T-helper 1 cell treated with Interleukin-12 subunit alpha and Interleukin-12 subunit beta and Interleukin-4 antibody, amounts not matched to agents 30 μg/mL and 1 μg/mL, for 36 hours (primary cell): Measurements from ENCODE around the gene PEX13.
A peak's percentile ranks its signal among the peaks of the same experiment; 100 is the strongest.
"Not testable (repeated sequence)": the region's sequence is repeated elsewhere in the genome, so short reads cannot be mapped to it uniquely, and the experiment has no call there.

Experiments
- H3K27ac Mint-ChIP-seq: one replicate; pipeline ENCODE4 v1.8.0; 2021; ENCODE audit warnings: mild to moderate bottlenecking, mixed read lengths
- H3K27me3 Mint-ChIP-seq: one replicate; pipeline ENCODE4 v1.8.0; 2021; ENCODE audit warnings: low read depth, mixed read lengths
- H3K36me3 Mint-ChIP-seq: one replicate; pipeline ENCODE4 v1.8.0; 2021; ENCODE audit warnings: low read depth, mixed read lengths
- H3K4me1 Mint-ChIP-seq: one replicate; pipeline ENCODE4 v1.8.0; 2021; ENCODE audit warnings: low read depth, mixed read lengths
- H3K4me3 Mint-ChIP-seq: one replicate; pipeline ENCODE4 v1.8.0; 2021; ENCODE audit warnings: mild to moderate bottlenecking, moderate library complexity, mixed read lengths
- H3K9me3 Mint-ChIP-seq: one replicate; pipeline ENCODE4 v1.8.0; 2021; ENCODE audit warnings: mixed read lengths

PEX13 gene

DNA sequence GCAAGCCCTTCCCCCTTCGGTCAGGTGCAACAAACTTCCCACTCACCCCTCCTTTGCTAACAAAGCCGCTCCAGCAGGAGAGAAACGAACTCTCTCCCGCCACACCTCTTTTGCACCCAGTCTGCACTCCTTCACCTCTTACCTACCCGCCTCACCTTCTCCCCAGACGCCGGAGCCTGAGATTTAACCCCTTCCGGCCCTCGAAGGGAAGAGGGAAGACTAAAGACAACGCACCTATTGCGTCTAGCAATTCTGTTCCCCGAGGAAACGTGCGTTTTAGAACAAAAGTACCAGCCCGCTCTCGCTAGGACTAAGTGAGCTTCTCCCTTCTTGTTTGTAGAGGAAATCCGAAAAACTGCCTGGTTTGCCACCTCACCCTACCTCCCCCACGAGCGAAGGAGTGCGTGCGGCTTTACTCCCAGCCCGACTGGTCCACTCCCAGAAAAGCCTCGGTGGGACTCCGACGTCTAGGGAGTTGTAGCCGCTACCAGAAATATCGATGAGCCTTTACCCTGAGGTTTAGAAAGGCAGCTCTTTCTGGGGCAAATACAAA, 441 bp upstream of the PEX13 start:
- Mint-ChIP-seq H3K4me1 (peaks cover 22% of the 10 kb centered on the region), H3K36me3 (peaks cover 13% of the 10 kb centered on the region), H3K4me3 (peak overlapping the region; percentile 99), H3K27ac (peak overlapping the region; percentile 94), H3K27me3 (no peaks in the 10 kb centered on the region), H3K9me3 (no peaks in the 10 kb centered on the region)

DNA sequence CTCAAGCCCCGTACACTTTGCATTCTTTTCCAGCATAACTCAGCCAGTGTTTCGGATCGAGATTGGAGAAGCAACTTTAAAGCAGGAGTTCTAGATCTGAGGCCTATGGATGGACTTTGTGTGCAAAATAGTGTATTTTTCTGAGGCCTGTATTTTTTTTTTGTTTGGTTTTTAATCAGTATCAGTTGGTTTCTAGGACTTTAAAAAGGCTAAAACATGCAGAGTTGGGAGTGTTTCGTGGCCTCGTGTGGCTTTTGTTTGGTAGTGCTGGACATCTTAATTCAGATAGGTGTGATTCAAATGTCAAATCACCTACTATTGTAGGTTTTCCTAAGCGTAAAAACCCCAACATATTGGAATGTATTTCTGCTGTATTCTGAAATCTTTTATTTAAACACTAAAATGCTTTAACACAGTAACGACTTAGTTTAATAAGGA, 817 bp downstream of the PEX13 start:
- Mint-ChIP-seq H3K27me3 (no peaks in the 10 kb centered on the region), H3K36me3 (peaks cover 15% of the 10 kb centered on the region), H3K4me1 (peaks cover 22% of the 10 kb centered on the region), H3K27ac (peak overlapping the region; percentile 94), H3K4me3 (peak overlapping the region; percentile 99), H3K9me3 (no peaks in the 10 kb centered on the region)

DNA sequence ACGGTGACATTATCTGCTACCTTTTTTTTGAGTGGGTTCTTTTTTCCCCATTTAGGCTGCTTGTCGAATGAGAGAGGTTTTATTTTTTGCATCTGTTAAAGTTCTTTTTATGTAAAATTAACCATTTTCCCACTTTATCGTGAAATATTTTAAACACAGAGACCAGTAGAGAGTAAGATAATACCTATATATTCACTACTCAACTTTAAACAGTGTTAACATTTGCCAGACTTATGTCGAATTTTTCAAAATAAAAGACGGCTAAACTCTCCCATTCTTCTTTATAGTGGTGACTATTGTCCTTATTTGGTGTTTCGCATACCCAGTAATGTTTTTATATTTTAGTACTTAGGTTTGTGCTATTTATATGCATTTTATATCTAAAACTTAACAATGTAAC, 1.3 kb downstream of the PEX13 start:
- Mint-ChIP-seq H3K4me1 (peaks cover 22% of the 10 kb centered on the region), H3K27me3 (no peaks in the 10 kb centered on the region), H3K4me3 (peak overlapping the region; percentile 99), H3K27ac (peak overlapping the region; percentile 94), H3K9me3 (no peaks in the 10 kb centered on the region), H3K36me3 (peaks cover 15% of the 10 kb centered on the region)

DNA sequence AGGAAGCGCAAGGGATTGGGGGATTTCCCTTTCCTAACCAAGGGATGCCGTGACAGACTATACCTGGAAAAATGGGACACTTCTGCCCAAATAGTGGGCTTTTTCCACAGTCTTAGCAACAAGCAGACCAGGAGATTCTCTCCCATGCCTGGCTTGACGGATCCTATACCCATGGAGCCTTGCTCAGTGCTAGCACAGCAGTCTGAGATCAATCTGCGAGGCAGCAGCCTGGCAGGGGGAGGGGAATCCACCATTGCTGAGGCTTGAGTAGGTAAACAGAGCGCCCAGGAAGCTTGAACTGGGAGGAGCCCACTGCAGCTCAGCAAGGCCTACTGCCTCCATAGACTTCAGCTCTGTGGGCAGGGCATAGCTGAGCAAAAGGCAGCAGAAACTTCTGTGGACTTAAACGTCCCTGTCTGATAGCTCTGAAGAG, 3.7 kb downstream of the PEX13 start:
- no peaks in the 10 kb centered on the region for H3K27me3 Mint-ChIP-seq
- peaks cover 16% of the 10 kb centered on the region for H3K4me1 Mint-ChIP-seq
- H3K27ac Mint-ChIP-seq = no peak overlapping the region
- H3K9me3 Mint-ChIP-seq = no peaks in the 10 kb centered on the region
- H3K4me3 Mint-ChIP-seq = no peak overlapping the region
- peaks cover 22% of the 10 kb centered on the region for H3K36me3 Mint-ChIP-seq

DNA sequence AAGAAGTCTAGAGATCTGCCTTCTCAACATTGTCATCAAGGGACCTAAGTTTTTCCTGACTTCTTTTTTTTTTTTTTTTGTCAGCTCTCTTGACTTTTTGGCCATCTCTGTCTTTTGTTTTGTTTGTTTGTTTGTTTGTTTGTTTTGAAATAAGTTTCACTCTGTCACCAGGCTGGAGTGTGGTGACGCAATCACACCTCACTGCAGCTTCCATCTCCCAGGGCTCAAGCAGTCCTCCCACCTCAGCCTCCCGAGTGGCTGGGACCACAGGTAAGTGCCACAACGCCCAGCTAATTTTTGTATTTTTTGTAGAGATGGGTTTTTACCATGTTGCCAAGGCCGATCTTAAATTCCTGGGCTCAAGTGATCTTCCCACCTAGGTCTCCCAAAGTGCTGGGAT, 6.2 kb downstream of the PEX13 start:
- Mint-ChIP-seq H3K36me3 (peaks cover 27% of the 10 kb centered on the region), H3K9me3 (no peaks in the 10 kb centered on the region), H3K4me3 (no peak overlapping the region), H3K27ac (no peak overlapping the region), H3K4me1 (peaks cover 10% of the 10 kb centered on the region), H3K27me3 (no peaks in the 10 kb centered on the region)

DNA sequence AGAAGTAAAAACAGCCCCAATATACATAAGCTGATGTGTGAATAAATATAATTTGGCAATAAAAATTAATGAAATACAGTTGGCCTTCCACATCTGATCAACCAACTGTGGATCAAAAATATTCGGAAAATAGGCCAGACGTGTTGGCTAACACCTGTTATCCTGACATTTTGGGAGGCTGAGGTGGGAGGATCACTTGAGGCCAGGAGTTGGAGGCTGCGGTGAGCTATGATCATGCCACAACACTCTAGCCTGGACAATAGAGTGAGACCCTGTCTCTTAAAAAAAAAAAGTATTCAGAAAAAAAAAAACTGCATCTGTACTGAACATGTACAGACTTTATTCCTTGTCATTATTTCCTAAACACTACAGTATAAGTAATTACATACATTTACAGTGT, 12.0 kb downstream of the PEX13 start:
- Mint-ChIP-seq H3K4me1 (peaks cover 1% of the 10 kb centered on the region), H3K36me3 (peaks cover 32% of the 10 kb centered on the region), H3K9me3 (no peaks in the 10 kb centered on the region), H3K27me3 (no peaks in the 10 kb centered on the region), H3K27ac (no peak overlapping the region), H3K4me3 (no peak overlapping the region)

DNA sequence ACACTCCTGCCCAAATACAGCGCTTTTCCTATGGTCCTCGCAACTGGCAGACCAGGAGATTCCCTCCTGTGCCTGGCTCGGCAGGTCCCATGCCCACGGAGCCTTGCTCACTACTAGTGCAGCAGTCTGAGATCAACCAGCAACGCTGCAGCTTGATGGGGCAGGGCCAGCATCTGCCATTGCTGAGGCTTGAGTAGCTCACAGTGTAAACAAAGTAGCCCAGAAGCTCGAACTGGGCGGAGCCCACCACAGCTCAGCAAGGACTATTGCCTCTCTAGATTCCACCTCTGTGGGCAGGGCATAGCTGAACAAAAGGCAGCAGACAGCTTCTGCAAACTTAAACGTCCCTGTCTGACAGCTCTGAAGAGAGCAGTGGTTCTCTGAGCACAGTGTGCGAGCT, 17.1 kb downstream of the PEX13 start:
- H3K27me3 Mint-ChIP-seq, H3K4me1 Mint-ChIP-seq, H3K27ac Mint-ChIP-seq, H3K4me3 Mint-ChIP-seq: not testable (repeated sequence)
- H3K9me3 Mint-ChIP-seq = peaks cover 21% of the 10 kb centered on the region
- peaks cover 60% of the 10 kb centered on the region for H3K36me3 Mint-ChIP-seq

DNA sequence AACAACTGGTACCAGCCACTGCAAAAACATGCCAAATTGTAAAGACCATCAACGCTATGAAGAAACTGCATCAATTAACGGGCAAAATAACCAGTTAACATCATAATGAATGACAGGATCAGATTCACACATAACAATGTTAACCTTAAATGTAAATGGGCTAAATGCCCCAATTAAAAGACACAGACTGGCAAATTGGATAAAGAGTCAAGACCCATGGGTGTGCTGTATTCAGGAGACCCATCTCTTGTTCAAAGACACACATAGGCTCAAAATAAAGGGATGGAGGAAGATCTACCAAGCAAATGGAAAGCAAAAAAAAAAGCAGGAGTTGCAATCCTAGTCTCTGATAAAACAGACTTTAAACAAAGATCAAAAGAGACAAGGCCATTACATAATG, 19.1 kb downstream of the PEX13 start:
- Mint-ChIP-seq H3K9me3 (peaks cover 21% of the 10 kb centered on the region), H3K36me3 (peaks cover 59% of the 10 kb centered on the region)
- H3K27me3 Mint-ChIP-seq, H3K4me1 Mint-ChIP-seq, H3K4me3 Mint-ChIP-seq, H3K27ac Mint-ChIP-seq: not testable (repeated sequence)

DNA sequence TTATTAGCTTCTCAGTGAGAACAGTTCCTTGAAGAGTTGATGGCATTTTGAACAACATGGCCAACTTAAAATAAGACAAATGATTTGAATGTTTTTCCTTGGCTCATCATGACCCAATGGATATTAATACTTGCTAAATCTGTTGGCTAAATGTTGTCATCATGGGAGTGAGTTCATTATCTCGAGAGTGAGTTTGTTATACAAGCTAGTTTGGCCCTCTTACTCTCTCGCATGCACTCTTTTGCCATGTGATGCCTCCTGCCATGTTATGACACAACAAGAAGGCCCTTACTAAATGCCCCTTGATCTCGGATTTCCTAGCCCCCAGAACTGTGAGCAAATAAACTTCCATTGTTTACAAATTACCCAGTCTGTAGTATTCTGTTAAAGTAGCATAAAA, 25.3 kb downstream of the PEX13 start:
- H3K4me1 Mint-ChIP-seq = peaks cover 9% of the 10 kb centered on the region
- no peak overlapping the region for H3K4me3 Mint-ChIP-seq
- H3K27me3 Mint-ChIP-seq = no peaks in the 10 kb centered on the region
- H3K9me3 Mint-ChIP-seq = peaks cover 3% of the 10 kb centered on the region
- no peak overlapping the region for H3K27ac Mint-ChIP-seq
- H3K36me3 Mint-ChIP-seq = peaks cover 36% of the 10 kb centered on the region

DNA sequence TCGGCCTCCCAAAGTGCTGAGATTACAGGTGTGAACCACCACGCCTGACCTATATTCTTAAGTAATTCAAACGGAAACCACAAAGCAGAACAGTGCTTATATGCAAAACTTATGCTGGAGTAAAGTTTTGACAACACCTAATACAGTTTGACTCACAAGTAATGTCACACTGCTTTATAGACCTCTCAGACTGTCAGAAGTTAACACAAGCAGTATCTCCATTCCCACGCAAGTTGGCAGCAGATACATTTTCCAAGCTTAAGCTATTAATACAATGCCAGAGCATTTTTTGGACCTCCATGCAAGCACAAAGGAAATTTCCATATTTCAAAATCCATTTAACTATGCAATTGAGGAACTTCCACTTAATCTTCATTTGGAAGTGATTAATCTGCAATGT, 27.1 kb downstream of the PEX13 start:
- peaks cover 31% of the 10 kb centered on the region for H3K36me3 Mint-ChIP-seq
- H3K9me3 Mint-ChIP-seq = no peaks in the 10 kb centered on the region
- H3K4me1 Mint-ChIP-seq = peaks cover 9% of the 10 kb centered on the region
- no peak overlapping the region for H3K4me3 Mint-ChIP-seq
- H3K27me3 Mint-ChIP-seq = no peaks in the 10 kb centered on the region
- H3K27ac Mint-ChIP-seq = no peak overlapping the region

DNA sequence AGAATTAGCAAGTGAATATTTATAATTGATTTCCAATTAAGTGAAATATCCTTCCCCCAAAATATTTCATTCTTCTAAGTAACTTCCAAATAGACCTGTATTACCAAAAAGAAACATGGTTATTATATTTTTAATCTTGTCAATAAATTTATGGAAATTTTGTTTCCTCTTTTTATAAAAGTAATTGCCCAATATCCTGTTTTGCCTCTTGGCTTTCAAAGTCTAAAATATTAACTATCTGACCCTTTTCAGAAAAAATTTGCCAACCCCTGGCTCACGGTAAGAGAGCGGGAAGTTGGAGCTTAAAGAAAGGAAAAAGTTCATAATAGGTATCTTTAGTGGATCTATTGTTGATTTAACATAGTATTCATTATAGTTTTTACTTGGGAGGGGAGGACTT, 27.7 kb downstream of the PEX13 start:
- Mint-ChIP-seq H3K27me3 (no peaks in the 10 kb centered on the region), H3K27ac (no peak overlapping the region), H3K4me1 (peaks cover 9% of the 10 kb centered on the region), H3K9me3 (no peaks in the 10 kb centered on the region), H3K4me3 (no peak overlapping the region), H3K36me3 (peaks cover 31% of the 10 kb centered on the region)

DNA sequence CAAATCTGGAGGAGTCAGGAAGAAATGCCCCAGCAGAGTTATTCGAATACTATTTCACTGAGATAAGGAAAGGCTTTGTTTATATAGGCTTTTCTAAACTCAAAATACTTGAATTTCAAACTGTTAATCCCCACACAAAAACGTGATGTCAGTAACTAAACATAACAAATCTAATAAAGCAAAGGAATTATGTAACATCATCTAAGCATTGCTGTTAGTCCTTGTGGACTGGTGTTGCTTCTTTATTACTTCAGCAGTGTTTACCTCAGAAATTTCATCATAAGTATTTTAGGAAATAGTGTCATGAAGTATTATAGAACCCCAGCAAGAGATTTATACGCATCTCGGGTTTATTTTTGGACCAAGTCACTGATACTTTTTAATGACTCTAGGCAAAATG, 28.5 kb downstream of the PEX13 start:
- Mint-ChIP-seq H3K27me3 (no peaks in the 10 kb centered on the region), H3K4me3 (no peak overlapping the region), H3K4me1 (peaks cover 9% of the 10 kb centered on the region), H3K27ac (no peak overlapping the region), H3K36me3 (peaks cover 31% of the 10 kb centered on the region), H3K9me3 (no peaks in the 10 kb centered on the region)

DNA sequence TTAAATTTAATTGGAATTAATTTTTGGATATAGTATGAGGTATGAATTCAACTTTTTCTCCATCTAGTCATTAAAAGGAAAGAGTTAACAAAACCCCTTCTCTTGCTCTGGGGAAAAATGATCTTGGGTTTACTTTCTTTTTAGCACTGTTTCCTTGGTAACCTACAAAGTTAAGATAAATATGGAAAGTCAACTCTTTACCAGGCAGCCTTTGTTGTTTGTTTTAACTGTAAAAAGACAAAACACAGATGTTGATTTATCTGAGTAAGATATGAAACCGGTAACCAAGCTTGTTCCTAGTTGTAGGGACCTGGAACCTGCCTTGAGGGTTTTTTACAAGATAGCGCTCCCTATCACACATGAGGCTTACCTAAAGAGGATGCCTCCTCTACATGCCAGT, 38.0 kb downstream of the PEX13 start:
- peaks cover 2% of the 10 kb centered on the region for H3K4me1 Mint-ChIP-seq
- no peak overlapping the region for H3K27ac Mint-ChIP-seq
- H3K36me3 Mint-ChIP-seq = peaks cover 7% of the 10 kb centered on the region

DNA sequence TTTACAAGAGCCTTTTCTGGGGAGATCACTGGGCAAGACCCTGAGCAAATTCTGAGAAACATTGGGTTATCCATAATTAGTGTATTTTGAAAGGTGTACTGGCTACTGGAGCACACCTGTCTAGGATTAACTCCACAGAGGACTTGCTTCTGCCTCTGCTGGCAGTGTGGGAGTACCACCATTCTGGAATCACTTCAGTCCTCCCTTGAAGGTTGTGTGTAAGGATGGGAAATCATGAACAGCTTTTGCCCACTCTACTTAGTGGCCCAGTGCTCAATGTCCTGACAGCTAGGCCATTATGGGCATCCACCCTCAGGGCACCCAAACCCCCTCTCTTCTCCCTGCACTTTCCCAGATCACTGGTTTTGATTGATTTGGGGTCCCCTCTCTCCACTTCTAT, 40.0 kb downstream of the PEX13 start:
- H3K9me3 Mint-ChIP-seq = no peaks in the 10 kb centered on the region
- no peaks in the 10 kb centered on the region for H3K27me3 Mint-ChIP-seq
- no peak overlapping the region for H3K4me3 Mint-ChIP-seq
- H3K4me1 Mint-ChIP-seq = peaks cover 2% of the 10 kb centered on the region
- no peak overlapping the region for H3K27ac Mint-ChIP-seq
- peaks cover 7% of the 10 kb centered on the region for H3K36me3 Mint-ChIP-seq

More for the DNA sequence above, 38.0 kb downstream of the PEX13 start:
- Mint-ChIP-seq H3K9me3 (no peaks in the 10 kb centered on the region), H3K4me3 (no peak overlapping the region), H3K27me3 (no peaks in the 10 kb centered on the region)

DNA sequence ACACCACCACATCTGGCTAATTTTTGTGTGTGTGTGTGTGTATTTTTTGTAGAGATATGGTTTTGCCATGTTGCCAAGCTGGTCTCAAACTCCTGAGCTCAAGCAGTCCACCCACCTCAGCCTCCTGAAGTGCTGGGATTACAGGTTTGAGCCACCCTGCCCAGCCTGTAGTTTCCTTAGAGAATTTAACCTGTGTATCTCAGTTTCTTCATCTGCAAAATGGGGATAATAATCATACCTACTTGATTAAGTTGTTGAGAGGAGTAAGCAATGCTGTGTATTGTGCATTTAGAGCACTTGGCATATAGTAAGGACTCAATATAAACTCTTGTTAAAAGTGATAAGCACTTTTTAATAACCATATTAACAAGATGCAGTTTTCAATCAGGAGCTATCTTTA, 41.9 kb downstream of the PEX13 start:
- H3K9me3 Mint-ChIP-seq = no peaks in the 10 kb centered on the region
- H3K36me3 Mint-ChIP-seq = peaks cover 7% of the 10 kb centered on the region
- peaks cover 2% of the 10 kb centered on the region for H3K4me1 Mint-ChIP-seq
- no peak overlapping the region for H3K4me3 Mint-ChIP-seq
- H3K27me3 Mint-ChIP-seq = no peaks in the 10 kb centered on the region
- H3K27ac Mint-ChIP-seq = no peak overlapping the region
